Psoas muscle (tissue), 8 donors: ENCODE results near the gene ZNF618. TPM values are rescaled to one million over a fixed set of nuclear protein-coding genes. Genes with fewer than 3 reads are reported as not detected.
A peak's percentile ranks its signal among the peaks of the same experiment; 100 is the strongest.

ENCODE experiments used
- ATAC-seq, 4 donors: fragments of 200-7000 bp; cut with Tn5 transposase; one replicate each; pipeline ENCODE4 v1.9.1; 2020; ENCODE audit warnings: moderate library complexity in 3 of 4, mild to moderate bottlenecking in 2 of 4
- DNase-seq, 2 donors: peaks; one replicate each; pipeline ENCODE4 v3.0.0-alpha.2; 2020
- H3K27ac ChIP-seq: fragments of 200-600 bp; one replicate; pipeline ENCODE4 v1.8.0; 2022
- H3K27me3 ChIP-seq, 3 donors: fragments of 200-600 bp in 1 of 3; one replicate each; pipeline versions ENCODE4 v1.6.1 to v1.8.0; 2013 to 2022; ENCODE audit warnings: low read length in 2 of 3, mild to moderate bottlenecking in 2 of 3, moderate library complexity in 1 of 3; ENCODE audit not compliant: insufficient read depth in 3 of 3
- H3K36me3 ChIP-seq, 2 donors: fragments of 200-600 bp in 1 of 2; one replicate each; pipeline versions ENCODE4 v1.6.1 to v1.8.0; 2013 to 2022; ENCODE audit warnings: low read depth in 1 of 2, mild to moderate bottlenecking in 1 of 2, moderate library complexity in 1 of 2; ENCODE audit not compliant: insufficient read depth in 1 of 2
- H3K4me1 ChIP-seq: fragments of 200-600 bp; one replicate; pipeline ENCODE4 v1.8.0; 2022
- H3K4me3 ChIP-seq: fragments of 200-600 bp; one replicate; pipeline ENCODE4 v1.8.0; 2022; ENCODE audit warnings: mild to moderate bottlenecking
- H3K9me3 ChIP-seq: fragments of 200-600 bp; one replicate; pipeline ENCODE4 v1.8.0; 2022
- CTCF ChIP-seq: fragments of 200-600 bp; IDR thresholded peaks from one replicate; pipeline ENCODE4 v1.8.0; 2022; ENCODE audit warnings: antibody characterized with exemption
- WGBS, 3 donors: extraction: QIAGEN DNeasy Blood & Tissue Kit; methylation state at CpG; one replicate each; pipeline versions ENCODE4 v1.1.6 to v1.1.7; 2013; 5-methylcytosine and 5-hydroxymethylcytosine counted together
- intact Hi-C, 2 donors: fragments of 100-400 bp; cut with DNase I; formaldehyde crosslinking; loops; one replicate each; pipeline versions ENCODE4 v1.11.0 to v1.14.2; 2022
- polyA plus RNA-seq, 3 donors: library from polyadenylated mRNA; stranded (reverse); fragments of 200-250 nt; gene quantifications; one replicate each; pipeline ENCODE4 v1.2.3, GENCODE V29; 2013
- total RNA-seq, 4 donors: library from RNA; stranded (reverse); fragmentation: NEBNext Ultra II Directional in 2 of 4; extraction: Animal tissue kit (Norgen Biotek cat#: 25700) in 2 of 4; gene quantifications; one replicate each; pipeline versions ENCODE4 v1.2.1 to v1.2.4, GENCODE V29; 2021 to 2023
- donor health status: healthy with polysubstance abuse.
- donor health status: DM: no; HTN: no; CAD: no; lungs with moderate emphysema.
- donor health status: Bipolar disorder and iron deficiency.
- donor health status: healthy.
- donor health status: DM: yes; HTN: yes; CAD: no.
- donor health status: DM: no; HTN: no; CAD: no.
- donor health status: DM: no; HTN: no; CAD: no.
- donor health status: DM: yes; HTN: yes; CAD: no.

ZNF618 gene
- total and polyA plus RNA-seq, 7 donors: 0.31 to 2.7 (median 1.2) TPM

DNA sequence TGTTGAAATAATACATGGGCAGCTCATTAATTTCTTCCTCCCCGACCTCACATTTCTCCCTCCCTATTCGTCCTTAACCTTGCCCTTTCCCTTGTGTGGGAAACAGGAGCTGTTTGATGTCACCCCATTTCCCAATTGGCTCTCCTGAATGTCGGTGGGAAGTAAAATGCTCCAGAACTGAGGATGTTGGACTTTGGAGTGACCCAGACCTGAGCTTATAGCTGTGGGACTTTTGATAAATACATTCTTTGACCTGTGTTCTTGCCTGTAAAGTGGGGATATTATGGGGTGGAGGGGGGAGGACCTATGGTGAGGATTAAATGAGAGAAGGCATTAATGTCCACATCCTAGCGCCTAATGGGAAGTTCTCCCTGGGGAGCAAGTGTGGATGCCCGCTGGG, 91.3 kb downstream of the ZNF618 start:
- Histone ChIP-seq H3K36me3 (no peaks in the 10 kb centered on the region), H3K9me3 (no peaks in the 10 kb centered on the region), H3K27me3 (no peaks in the 10 kb centered on the region), H3K4me3 (no peak overlapping the region), H3K4me1 (no peaks in the 10 kb centered on the region), H3K27ac (no peak overlapping the region)
- ATAC-seq: no peak
- WGBS, 3 donors: 68 to 85% (median 83%) methylated on average over 5 of the region's 5 CpGs
- intact Hi-C loops: loop anchor here (5.0 to 10.0 kb wide), 3 partner anchors 65 to 283 kb away; no protein-coding TSS in a partner anchor
- DNase-seq: no peak
- TF ChIP-seq CTCF: no peak

DNA sequence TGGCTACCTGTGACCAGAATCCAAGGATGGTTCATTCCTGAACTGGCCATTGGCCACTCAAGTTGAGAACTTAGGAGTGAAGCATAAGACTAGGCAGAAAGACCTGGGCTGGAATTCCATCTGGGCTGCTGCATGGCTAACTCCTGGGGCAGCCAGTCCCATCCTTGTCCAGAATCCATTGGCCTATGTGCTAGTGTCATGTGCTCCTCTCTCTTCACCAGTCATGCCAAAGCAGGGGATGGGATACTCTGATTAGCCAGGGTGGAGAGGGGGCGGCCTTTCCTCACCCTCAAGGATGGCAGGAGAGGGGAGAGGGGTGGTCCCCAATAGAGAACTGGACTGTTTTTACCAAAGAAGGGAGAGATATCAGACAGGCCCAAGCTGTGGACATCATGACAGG, 93.2 kb downstream of the ZNF618 start:
- WGBS, 3 donors: 93 to 100% (median 100%) methylated on average over 1 of the region's 1 CpG
- Histone ChIP-seq H3K36me3 (no peaks in the 10 kb centered on the region), H3K27ac (no peak overlapping the region), H3K4me3 (no peak overlapping the region), H3K9me3 (no peaks in the 10 kb centered on the region), H3K4me1 (no peaks in the 10 kb centered on the region), H3K27me3 (no peaks in the 10 kb centered on the region)
- DNase-seq: no peak
- intact Hi-C loops: loop anchor here (5.0 to 10.0 kb wide), 3 partner anchors 63 to 285 kb away; no protein-coding TSS in a partner anchor
- no peak for TF ChIP-seq CTCF
- no peak for ATAC-seq

GRCh38 chr9:113973226-113973625, 97.1 kb downstream of the ZNF618 start:
- intact Hi-C loops: no loop called here
- H3K9me3 ChIP-seq: no peaks in the 10 kb centered on the region
- no peak overlapping the region for H3K4me3 ChIP-seq
- no peak for DNase-seq
- no peaks in the 10 kb centered on the region for H3K4me1 ChIP-seq
- WGBS, 3 donors: 76 to 83% (median 77%) methylated on average over 9 of the region's 9 CpGs
- ATAC-seq: no peak
- H3K27me3 ChIP-seq: no peaks in the 10 kb centered on the region
- H3K27ac ChIP-seq: no peak overlapping the region
- no peaks in the 10 kb centered on the region for H3K36me3 ChIP-seq
- no peak for TF ChIP-seq CTCF

GRCh38 chr9:113973963-113974413, 97.9 kb downstream of the ZNF618 start:
- DNase-seq: no peak
- no peaks in the 10 kb centered on the region for H3K36me3 ChIP-seq
- no peak overlapping the region for H3K27ac ChIP-seq
- ATAC-seq: peak in 2 of 4 donors; percentile 37 to 45
- no peaks in the 10 kb centered on the region for H3K9me3 ChIP-seq
- no peak for TF ChIP-seq CTCF
- no peaks in the 10 kb centered on the region for H3K27me3 ChIP-seq
- H3K4me3 ChIP-seq: no peak overlapping the region
- no peaks in the 10 kb centered on the region for H3K4me1 ChIP-seq
- 47 to 72% (median 57%) methylated on average over 5 of the region's 5 CpGs for WGBS, 3 donors
- intact Hi-C loops: no loop called here

- TF ChIP-seq CTCF: no peak
- intact Hi-C loops: no loop called here
- no peaks in the 10 kb centered on the region for H3K36me3 ChIP-seq
- no peak for ATAC-seq
- 94% methylated on average over 8 of the region's 8 CpGs for WGBS, 3 donors
- H3K27ac ChIP-seq: no peak overlapping the region
- H3K9me3 ChIP-seq: no peaks in the 10 kb centered on the region
- no peaks in the 10 kb centered on the region for H3K27me3 ChIP-seq
- H3K4me3 ChIP-seq: no peak overlapping the region
- DNase-seq: no peak
- no peaks in the 10 kb centered on the region for H3K4me1 ChIP-seq
Measured at GRCh38 chr9:113976915-113977314, 100.8 kb downstream of the ZNF618 start.
